GM12865 (cell line): ENCODE results near the gene P3H2.

ENCODE experiments used
- DNase-seq: peaks from one replicate; pipeline ENCODE4 v3.0.0; 2010; ENCODE audit warnings: low read depth
- H3K4me3 ChIP-seq: 2 replicates; pipeline ENCODE4 v1.5.1; 2011; ENCODE audit warnings: mild to moderate bottlenecking, low read depth, low read length, control low read depth
- CTCF ChIP-seq: IDR thresholded peaks from 2 replicates; pipeline ENCODE4 v1.5.1; 2011; ENCODE audit warnings: low read length, control low read depth, low read depth, inconsistent platforms; ENCODE audit not compliant: insufficient read depth; ENCODE audit errors: missing control alignments

Gene P3H2

GRCh38 chr3:190034446-190034845, 86.3 kb downstream of the P3H2 start:
- DNase-seq = no peak
- TF ChIP-seq CTCF = no peak
- H3K4me3 ChIP-seq = no peak overlapping the region

DNA sequence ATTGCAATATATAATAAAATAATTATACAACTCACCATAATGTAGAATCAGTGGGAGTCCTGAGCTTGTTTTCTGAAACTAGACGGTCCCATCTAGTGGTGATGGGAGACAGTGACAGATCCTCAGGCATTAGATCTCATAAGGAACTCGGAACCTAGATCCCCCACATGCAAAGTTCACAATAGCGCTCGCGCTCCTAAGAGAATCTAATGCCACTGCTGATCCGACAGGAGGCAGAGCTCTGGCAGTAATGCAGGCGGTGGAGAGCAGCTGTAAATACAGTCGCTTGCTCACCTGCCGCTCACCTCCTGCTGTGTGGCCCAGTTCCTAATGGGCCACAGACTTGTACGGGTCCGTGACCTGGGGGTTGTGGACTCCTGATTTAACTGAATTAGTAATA, 87.8 kb downstream of the P3H2 start:
- no peak for DNase-seq
- no peak for TF ChIP-seq CTCF
- H3K4me3 ChIP-seq = no peak overlapping the region

- DNase-seq = no peak
- no peak for TF ChIP-seq CTCF
- no peak overlapping the region for H3K4me3 ChIP-seq
Measured at GRCh38 chr3:190031887-190032752, 88.6 kb downstream of the P3H2 start.

DNA sequence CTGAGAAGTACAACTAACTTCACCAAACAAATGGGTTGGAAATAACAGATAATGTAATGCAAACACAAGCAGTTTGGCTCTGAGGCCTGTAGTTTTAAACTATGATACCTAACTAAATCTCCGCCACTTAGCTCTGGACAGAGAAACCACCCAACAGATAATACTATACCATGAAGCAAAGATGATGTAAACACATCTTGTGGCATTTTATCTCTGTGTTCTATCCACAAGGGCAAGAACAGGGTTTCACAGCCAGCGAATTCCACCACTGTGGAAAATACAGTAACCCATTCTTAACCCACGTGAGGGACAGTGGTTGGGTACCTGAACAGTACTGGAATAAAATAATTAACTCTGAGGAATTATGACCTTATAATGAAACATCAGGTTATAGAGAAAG, 93.6 kb downstream of the P3H2 start:
- TF ChIP-seq CTCF = no peak
- H3K4me3 ChIP-seq = no peak overlapping the region
- DNase-seq = no peak

DNA sequence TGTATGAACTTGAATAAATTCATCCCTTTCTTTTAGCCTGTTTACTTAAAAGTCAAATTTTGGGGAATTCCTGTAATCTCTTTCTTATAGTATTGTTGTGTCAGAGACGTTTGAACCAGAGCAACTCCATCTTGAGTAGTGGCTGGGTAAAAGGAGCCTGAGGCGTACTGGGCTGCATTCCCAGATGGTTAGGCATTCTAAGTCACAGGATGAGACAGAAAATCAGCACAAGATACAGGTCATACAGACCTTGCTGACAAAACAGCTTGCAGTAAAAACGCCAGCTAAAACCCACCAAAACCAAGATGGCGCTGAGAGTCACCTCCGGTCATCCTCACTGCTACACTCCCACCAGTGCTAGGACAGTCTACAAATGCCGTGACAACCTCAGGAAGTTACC, 94.5 kb downstream of the P3H2 start:
- no peak overlapping the region for H3K4me3 ChIP-seq
- TF ChIP-seq CTCF = no peak
- DNase-seq = no peak

GRCh38 chr3:190024912-190025311, 95.8 kb downstream of the P3H2 start:
- DNase-seq = peak; percentile 58
- TF ChIP-seq CTCF = no peak
- H3K4me3 ChIP-seq = no peak overlapping the region

- DNase-seq = no peak
- peak; percentile 5 for TF ChIP-seq CTCF
- no peak overlapping the region for H3K4me3 ChIP-seq
Measured at GRCh38 chr3:190019844-190020243, 100.9 kb downstream of the P3H2 start.
